Rectal smooth muscle tissue (tissue), 1 donor: Measurements from ENCODE around the gene DCC.

Experiments used
- H3K27ac ChIP-seq: one replicate; pipeline ENCODE4 v1.7.0; 2013; ENCODE audit warnings: low read depth, low read length, inconsistent platforms
- H3K27me3 ChIP-seq: one replicate; pipeline ENCODE4 v1.7.0; 2013; ENCODE audit warnings: low read length; ENCODE audit not compliant: control insufficient read depth, insufficient read depth
- H3K36me3 ChIP-seq: one replicate; pipeline ENCODE4 v1.7.0; 2013; ENCODE audit warnings: low read length; ENCODE audit not compliant: control insufficient read depth, insufficient read depth
- H3K4me1 ChIP-seq: one replicate; pipeline ENCODE4 v1.7.0; 2013; ENCODE audit warnings: low read length; ENCODE audit not compliant: control insufficient read depth, insufficient read depth
- H3K4me3 ChIP-seq: one replicate; pipeline ENCODE4 v1.7.0; 2013; ENCODE audit warnings: low read length
- H3K9ac ChIP-seq: one replicate; pipeline ENCODE4 v1.7.0; 2013; ENCODE audit warnings: low read length

The DCC gene

GRCh38 chr18:53531896-53532295 is 1191.9 kb downstream of the DCC start:
- Histone ChIP-seq H3K4me3 (no peak overlapping the region), H3K27me3 (no peaks in the 10 kb centered on the region), H3K4me1 (no peaks in the 10 kb centered on the region), H3K9ac (no peak overlapping the region), H3K27ac (no peak overlapping the region), H3K36me3 (no peaks in the 10 kb centered on the region)

- no peak overlapping the region for H3K27ac ChIP-seq
- no peaks in the 10 kb centered on the region for H3K36me3 ChIP-seq
- no peaks in the 10 kb centered on the region for H3K27me3 ChIP-seq
- no peak overlapping the region for H3K9ac ChIP-seq
- no peak overlapping the region for H3K4me3 ChIP-seq
- H3K4me1 ChIP-seq, result no peaks in the 10 kb centered on the region
Measured at GRCh38 chr18:53534203-53534602, 1194.2 kb downstream of the DCC start.

- H3K27ac ChIP-seq, result no peak overlapping the region
- H3K9ac ChIP-seq, result no peak overlapping the region
- no peak overlapping the region for H3K4me3 ChIP-seq
- H3K36me3 ChIP-seq, result no peaks in the 10 kb centered on the region
- no peaks in the 10 kb centered on the region for H3K27me3 ChIP-seq
- H3K4me1 ChIP-seq, result no peaks in the 10 kb centered on the region
Measured at GRCh38 chr18:53534695-53535094, 1194.7 kb downstream of the DCC start.

GRCh38 chr18:53536908-53537307 is 1196.9 kb downstream of the DCC start:
- Histone ChIP-seq H3K4me1 (no peaks in the 10 kb centered on the region), H3K27me3 (no peaks in the 10 kb centered on the region), H3K9ac (no peak overlapping the region), H3K36me3 (no peaks in the 10 kb centered on the region), H3K27ac (no peak overlapping the region), H3K4me3 (no peak overlapping the region)

GRCh38 chr18:53541924-53542323 is 1201.9 kb downstream of the DCC start:
- Histone ChIP-seq H3K4me1 (no peaks in the 10 kb centered on the region), H3K4me3 (no peak overlapping the region), H3K27me3 (no peaks in the 10 kb centered on the region), H3K9ac (no peak overlapping the region), H3K27ac (no peak overlapping the region), H3K36me3 (no peaks in the 10 kb centered on the region)

- Histone ChIP-seq H3K36me3 (no peaks in the 10 kb centered on the region), H3K9ac (no peak overlapping the region), H3K27me3 (no peaks in the 10 kb centered on the region), H3K27ac (no peak overlapping the region), H3K4me3 (no peak overlapping the region), H3K4me1 (no peaks in the 10 kb centered on the region)
Measured at GRCh38 chr18:53543711-53544110, 1203.7 kb downstream of the DCC start.

GRCh38 chr18:53544917-53545316 is 1204.9 kb downstream of the DCC start:
- H3K27ac ChIP-seq, result no peak overlapping the region
- H3K4me1 ChIP-seq, result no peaks in the 10 kb centered on the region
- H3K4me3 ChIP-seq, result no peak overlapping the region
- no peak overlapping the region for H3K9ac ChIP-seq
- no peaks in the 10 kb centered on the region for H3K36me3 ChIP-seq
- no peaks in the 10 kb centered on the region for H3K27me3 ChIP-seq

GRCh38 chr18:53551868-53552426 is 1212.0 kb downstream of the DCC start:
- no peak overlapping the region for H3K9ac ChIP-seq

GRCh38 chr18:53553030-53553429 is 1213.0 kb downstream of the DCC start:
- no peak overlapping the region for H3K4me3 ChIP-seq
- no peak overlapping the region for H3K27ac ChIP-seq
- no peaks in the 10 kb centered on the region for H3K27me3 ChIP-seq
- no peak overlapping the region for H3K9ac ChIP-seq
- H3K4me1 ChIP-seq, result no peaks in the 10 kb centered on the region
- no peaks in the 10 kb centered on the region for H3K36me3 ChIP-seq

More at GRCh38 chr18:53551868-53552426, 1212.0 kb downstream of the DCC start:
- no peaks in the 10 kb centered on the region for H3K4me1 ChIP-seq
- no peaks in the 10 kb centered on the region for H3K36me3 ChIP-seq
- H3K27ac ChIP-seq, result no peak overlapping the region
- H3K4me3 ChIP-seq, result no peak overlapping the region
- H3K27me3 ChIP-seq, result no peaks in the 10 kb centered on the region

GRCh38 chr18:53556450-53556849 is 1216.5 kb downstream of the DCC start:
- H3K27me3 ChIP-seq, result no peaks in the 10 kb centered on the region

GRCh38 chr18:53560546-53560945 is 1220.5 kb downstream of the DCC start:
- Histone ChIP-seq H3K4me3 (no peak overlapping the region), H3K4me1 (no peaks in the 10 kb centered on the region), H3K27ac (no peak overlapping the region), H3K36me3 (no peaks in the 10 kb centered on the region), H3K27me3 (no peaks in the 10 kb centered on the region), H3K9ac (no peak overlapping the region)

More at GRCh38 chr18:53556450-53556849, 1216.5 kb downstream of the DCC start:
- no peak overlapping the region for H3K9ac ChIP-seq
- no peaks in the 10 kb centered on the region for H3K36me3 ChIP-seq
- H3K27ac ChIP-seq, result no peak overlapping the region
- H3K4me3 ChIP-seq, result no peak overlapping the region
- H3K4me1 ChIP-seq, result no peaks in the 10 kb centered on the region

GRCh38 chr18:53566626-53567025 is 1226.6 kb downstream of the DCC start:
- Histone ChIP-seq H3K27ac (no peak overlapping the region), H3K36me3 (no peaks in the 10 kb centered on the region), H3K4me3 (no peak overlapping the region), H3K27me3 (no peaks in the 10 kb centered on the region), H3K9ac (no peak overlapping the region), H3K4me1 (no peaks in the 10 kb centered on the region)

- no peak overlapping the region for H3K27ac ChIP-seq
- H3K27me3 ChIP-seq, result no peaks in the 10 kb centered on the region
- no peak overlapping the region for H3K4me3 ChIP-seq
- no peaks in the 10 kb centered on the region for H3K36me3 ChIP-seq
- H3K9ac ChIP-seq, result no peak overlapping the region
- H3K4me1 ChIP-seq, result no peaks in the 10 kb centered on the region
Measured at GRCh38 chr18:53567929-53568574, 1228.1 kb downstream of the DCC start.
